H4 (cell line): Measurements from ENCODE around the gene OR11H12. TPM values are rescaled to one million over a fixed set of nuclear protein-coding genes. Genes with fewer than 3 reads are reported as not detected.
"Not testable (repeated sequence)": the region's sequence is repeated elsewhere in the genome, so short reads cannot be mapped to it uniquely, and the experiment has no call there.

Experiments
- DNase-seq: peaks from one replicate; pipeline ENCODE4 v3.0.0-alpha.2; 2015; ENCODE audit warnings: low spot score
- total RNA-seq: library from RNA; depleted of rRNA; stranded (reverse); fragments of >200 nt; shearing (Covaris generic); gene quantifications from 2 replicates; pipeline ENCODE4 v1.2.3, GENCODE V29; 2014; rRNA removed

The OR11H12 gene
- not detected in 2 replicates for total RNA-seq

DNA sequence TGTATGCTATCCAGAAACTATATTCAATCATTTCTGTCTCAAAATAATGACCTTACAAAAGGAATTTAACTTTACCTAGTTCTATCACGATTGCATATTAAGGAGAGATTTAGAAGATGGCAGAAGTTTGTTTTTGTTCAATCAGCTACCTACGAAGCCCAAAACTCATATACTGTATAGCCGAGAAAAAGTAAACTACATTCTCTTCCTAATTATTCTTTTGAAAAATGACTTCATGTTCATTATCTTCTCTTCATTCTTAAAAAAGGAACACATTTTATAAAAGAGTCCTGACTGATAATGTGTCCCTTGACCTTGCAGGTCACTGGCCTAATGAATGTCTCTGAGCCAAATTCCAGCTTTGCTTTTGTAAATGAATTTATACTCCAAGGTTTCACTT, at the start of gene OR11H12:
Gene OR11H12, plus strand, starts transcription at position 301 of the 400 bp plus-strand sequence. Its CDS starts 0 bp downstream, at position 301.
- DNase-seq: not testable (repeated sequence)

DNA sequence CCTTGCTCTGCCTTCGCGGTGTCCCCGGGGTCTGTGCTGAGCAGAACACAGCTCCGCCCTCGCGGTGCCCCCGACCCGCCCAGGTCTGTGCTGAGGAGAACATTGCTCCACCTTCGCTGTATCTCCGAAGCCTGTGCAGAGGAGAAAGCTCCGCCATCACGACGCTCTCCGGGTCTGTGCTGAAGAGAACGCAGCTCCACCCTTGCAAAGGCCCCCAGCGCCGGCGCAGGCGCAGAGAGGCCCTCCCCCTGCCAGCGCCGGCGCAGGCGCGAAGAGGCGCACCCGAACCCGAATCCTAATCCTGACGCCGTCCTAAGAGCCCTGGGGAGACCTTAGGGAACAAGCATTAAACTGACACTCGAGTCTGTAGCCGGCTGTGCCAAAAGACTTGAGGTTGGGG, 18.0 kb upstream of the OR11H12 start:
- DNase-seq: peak; percentile 4

DNA sequence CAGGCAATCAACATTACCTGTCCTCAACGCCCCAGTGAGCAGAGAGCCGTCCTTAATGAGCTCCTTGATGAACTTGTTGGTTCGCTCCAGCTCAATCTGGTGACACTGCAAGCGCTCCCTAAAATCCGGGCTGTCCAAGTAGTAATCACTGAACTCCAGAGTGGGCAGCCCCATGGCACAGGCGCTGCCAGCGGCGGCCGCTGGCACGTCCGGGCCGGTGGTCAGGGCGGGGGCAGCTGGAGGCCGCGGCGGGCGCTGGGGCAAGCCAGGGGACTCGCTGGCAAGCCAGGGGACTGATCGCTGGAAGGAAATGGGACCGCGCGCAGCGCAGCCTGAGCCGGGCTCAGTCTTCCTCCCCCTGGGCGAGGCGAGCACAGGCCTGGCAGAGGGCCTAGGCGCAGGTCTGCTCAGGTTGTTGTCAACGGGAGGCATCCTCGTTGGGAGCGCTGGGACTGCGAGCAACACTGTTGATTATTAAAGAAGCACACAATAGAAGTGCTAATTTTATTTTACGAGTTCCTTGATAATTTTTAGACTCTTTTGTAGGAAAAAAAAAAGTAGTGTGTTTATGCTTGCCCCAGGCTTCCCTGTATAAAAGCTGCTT, 25.8 kb downstream of the OR11H12 start:
- not testable (repeated sequence) for DNase-seq

- not testable (repeated sequence) for DNase-seq
Measured at GRCh38 chr14:18636066-18636465, 35.1 kb downstream of the OR11H12 start.

DNA sequence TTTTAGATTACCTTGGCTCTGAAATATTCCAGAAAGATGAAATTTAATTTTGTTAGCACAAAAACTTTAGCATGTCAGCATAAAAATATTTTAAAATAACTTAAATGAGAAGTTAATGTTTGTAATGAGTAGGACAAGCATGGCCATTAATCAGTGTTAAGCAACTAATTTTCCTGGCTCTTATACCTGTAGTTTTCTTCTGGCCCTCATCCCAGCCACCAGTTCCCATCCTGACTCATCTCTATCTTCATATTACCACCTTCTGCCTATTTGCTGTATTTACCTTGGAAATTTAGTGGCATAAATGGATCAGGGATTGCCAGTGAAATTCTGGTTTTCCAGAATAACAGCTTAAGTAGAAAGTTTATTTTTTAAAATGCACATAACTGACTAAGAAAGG, 37.1 kb downstream of the OR11H12 start:
- not testable (repeated sequence) for DNase-seq

DNA sequence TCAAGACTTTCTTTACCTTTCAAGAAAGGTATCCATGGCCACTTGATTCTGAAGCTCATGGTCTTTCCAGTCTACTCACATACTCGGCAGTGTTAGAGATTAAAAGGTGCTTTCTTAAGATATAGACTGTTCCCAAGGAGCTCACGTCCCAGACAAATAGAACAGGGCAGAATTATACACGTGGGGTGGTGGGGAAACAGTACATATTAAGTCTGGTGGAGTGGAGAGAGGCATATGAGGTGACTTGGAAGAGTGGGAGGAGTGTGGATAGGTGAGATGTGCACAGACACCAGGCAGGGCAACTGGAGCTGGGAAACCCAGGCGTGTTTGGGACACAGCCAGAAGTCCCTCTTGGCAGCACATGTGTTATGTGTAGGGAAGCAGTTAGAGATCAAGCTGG, 37.9 kb downstream of the OR11H12 start:
- not testable (repeated sequence) for DNase-seq

- DNase-seq: not testable (repeated sequence)
Measured at GRCh38 chr14:18646075-18646730, 45.3 kb downstream of the OR11H12 start.
